ENCODE data around the gene ABHD11. TPM values are rescaled to one million over a fixed set of nuclear protein-coding genes. Genes with fewer than 3 reads are reported as not detected.

ABHD11 gene
- polyA plus RNA-seq, 1 donor (not counting 4 experiments of a cell fraction or from before 2014, with no cell fraction given): 11.3 TPM

GRCh38 chr7:73735528-73735905 is 3.1 kb downstream of the ABHD11 start:
- no peak for DNase-seq (ENCODE audit: low read depth, low spot score)
- dilution Hi-C loops (cut with MboI; ENCODE audit: extremely low pct_ligation_motif_present, low sequenced_read_pairs): no loop called here
- H3K27ac ChIP-seq (ENCODE audit: control insufficient read depth, insufficient read depth, low read length): no peak overlapping the region

GRCh38 chr7:73734619-73735527 is 3.7 kb downstream of the ABHD11 start:
- Histone ChIP-seq H2AFZ (ENCODE audit: control insufficient read depth, low read length) (no peak overlapping the region), H3K27me3 (ENCODE audit: control insufficient read depth, extremely low read depth, insufficient read depth, low read length) (no peaks in the 10 kb centered on the region), H3K9me1 (ENCODE audit: control insufficient read depth, extremely low read depth, insufficient read depth, low read length) (no peaks in the 10 kb centered on the region), H3K4me3 (ENCODE audit: control insufficient read depth in 2 of 3, extremely low read depth in 1 of 3, insufficient read depth in 2 of 3, low read depth in 1 of 3, low read length in 3 of 3) (no peak overlapping the region), H3K79me2 (ENCODE audit: control insufficient read depth, insufficient read depth, low read length) (peaks cover 6% of the 10 kb centered on the region), H3K36me3 (ENCODE audit: control insufficient read depth in 2 of 2, extremely low read depth in 1 of 2, insufficient read depth in 2 of 2, low read length in 2 of 2) (peaks cover 5 to 10% of the 10 kb centered on the region in 2 experiments), H3K4me2 (ENCODE audit: control insufficient read depth, extremely low read depth, insufficient read depth, low read depth, low read length) (no peak overlapping the region), H3K9me3 (ENCODE audit: control insufficient read depth, low read depth, low read length) (no peaks in the 10 kb centered on the region), H3K9ac (ENCODE audit: control insufficient read depth, extremely low read depth, insufficient read depth, low read length) (no peak overlapping the region), H3K27ac (ENCODE audit: control insufficient read depth, insufficient read depth, low read length) (no peak overlapping the region), H3K4me1 (ENCODE audit: control insufficient read depth, extremely low read depth, insufficient read depth, low read length) (peaks cover 11% of the 10 kb centered on the region), H4K20me1 (ENCODE audit: control insufficient read depth, extremely low read depth, insufficient read depth, low read length) (peaks cover 2% of the 10 kb centered on the region)
- dilution Hi-C loops (cut with MboI; ENCODE audit: extremely low pct_ligation_motif_present, low sequenced_read_pairs): no loop called here
- peak; percentile 56 for FAIRE-seq
- TF ChIP-seq EZH2 (IDR thresholded peaks at IDR 0.05; ENCODE audit: low read length): no peak
- TF ChIP-seq, protein P1, sequence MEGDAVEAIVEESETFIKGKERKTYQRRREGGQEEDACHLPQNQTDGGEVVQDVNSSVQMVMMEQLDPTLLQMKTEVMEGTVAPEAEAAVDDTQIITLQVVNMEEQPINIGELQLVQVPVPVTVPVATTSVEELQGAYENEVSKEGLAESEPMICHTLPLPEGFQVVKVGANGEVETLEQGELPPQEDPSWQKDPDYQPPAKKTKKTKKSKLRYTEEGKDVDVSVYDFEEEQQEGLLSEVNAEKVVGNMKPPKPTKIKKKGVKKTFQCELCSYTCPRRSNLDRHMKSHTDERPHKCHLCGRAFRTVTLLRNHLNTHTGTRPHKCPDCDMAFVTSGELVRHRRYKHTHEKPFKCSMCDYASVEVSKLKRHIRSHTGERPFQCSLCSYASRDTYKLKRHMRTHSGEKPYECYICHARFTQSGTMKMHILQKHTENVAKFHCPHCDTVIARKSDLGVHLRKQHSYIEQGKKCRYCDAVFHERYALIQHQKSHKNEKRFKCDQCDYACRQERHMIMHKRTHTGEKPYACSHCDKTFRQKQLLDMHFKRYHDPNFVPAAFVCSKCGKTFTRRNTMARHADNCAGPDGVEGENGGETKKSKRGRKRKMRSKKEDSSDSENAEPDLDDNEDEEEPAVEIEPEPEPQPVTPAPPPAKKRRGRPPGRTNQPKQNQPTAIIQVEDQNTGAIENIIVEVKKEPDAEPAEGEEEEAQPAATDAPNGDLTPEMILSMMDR (optimal IDR thresholded peaks at IDR 0.05 in 1 of 3, IDR thresholded peaks at IDR 0.05 in 1 of 3, conservative IDR thresholded peaks at IDR 0.05 in 1 of 3; ENCODE audit: extremely low read depth in 1 of 3, insufficient read depth in 2 of 3, low read length in 3 of 3): peak; percentile 94 to 96 (median 95)
- DNase-seq (ENCODE audit: low read depth, low spot score): peak; percentile 72

More at GRCh38 chr7:73735528-73735905, 3.1 kb downstream of the ABHD11 start:
- FAIRE-seq: no peak
- no peaks in the 10 kb centered on the region for H3K9me3 ChIP-seq (ENCODE audit: control insufficient read depth, low read depth, low read length)
- H2AFZ ChIP-seq (ENCODE audit: control insufficient read depth, low read length): no peak overlapping the region
- H4K20me1 ChIP-seq (ENCODE audit: control insufficient read depth, extremely low read depth, insufficient read depth, low read length): peaks cover 2% of the 10 kb centered on the region
- TF ChIP-seq, protein P1 (optimal IDR thresholded peaks at IDR 0.05 in 1 of 3, IDR thresholded peaks at IDR 0.05 in 1 of 3, conservative IDR thresholded peaks at IDR 0.05 in 1 of 3; ENCODE audit: extremely low read depth in 1 of 3, insufficient read depth in 2 of 3, low read length in 3 of 3): no peak
- no peak for TF ChIP-seq EZH2 (IDR thresholded peaks at IDR 0.05; ENCODE audit: low read length)
- no peak overlapping the region for H3K4me3 ChIP-seq (ENCODE audit: control insufficient read depth in 2 of 3, extremely low read depth in 1 of 3, insufficient read depth in 2 of 3, low read depth in 1 of 3, low read length in 3 of 3)
- H3K4me2 ChIP-seq (ENCODE audit: control insufficient read depth, extremely low read depth, insufficient read depth, low read depth, low read length): no peak overlapping the region
- no peak overlapping the region for H3K9ac ChIP-seq (ENCODE audit: control insufficient read depth, extremely low read depth, insufficient read depth, low read length)
- no peaks in the 10 kb centered on the region for H3K27me3 ChIP-seq (ENCODE audit: control insufficient read depth, extremely low read depth, insufficient read depth, low read length)
- H3K79me2 ChIP-seq (ENCODE audit: control insufficient read depth, insufficient read depth, low read length): peaks cover 6% of the 10 kb centered on the region
- H3K9me1 ChIP-seq (ENCODE audit: control insufficient read depth, extremely low read depth, insufficient read depth, low read length): no peaks in the 10 kb centered on the region
- H3K36me3 ChIP-seq (ENCODE audit: control insufficient read depth in 2 of 2, extremely low read depth in 1 of 2, insufficient read depth in 2 of 2, low read length in 2 of 2): peaks cover 5 to 10% of the 10 kb centered on the region in 2 experiments
- peaks cover 11% of the 10 kb centered on the region for H3K4me1 ChIP-seq (ENCODE audit: control insufficient read depth, extremely low read depth, insufficient read depth, low read length)
